ENCODE results near the gene PNPLA8.

Gene PNPLA8

GRCh38 chr7:108450160-108450559 is 75.8 kb downstream of the PNPLA8 start:
- no peak for TF ChIP-seq CTCF (IDR thresholded peaks at IDR 0.05; ENCODE audit: extremely low read depth, insufficient read depth, missing control alignments)
- no peak for DNase-seq (ENCODE audit: low spot score)
- in situ Hi-C loops (cut with MboI; ENCODE audit: low pct_unique_long_range_greater_than_20kb, low sequenced_read_pairs, unreplicated experiment): no loop called here

- DNase-seq (ENCODE audit: low spot score): no peak
- no peak for TF ChIP-seq CTCF (IDR thresholded peaks at IDR 0.05; ENCODE audit: extremely low read depth, insufficient read depth, missing control alignments)
- in situ Hi-C loops (cut with MboI; ENCODE audit: low pct_unique_long_range_greater_than_20kb, low sequenced_read_pairs, unreplicated experiment): no loop called here
Measured at GRCh38 chr7:108449521-108449920, 76.4 kb downstream of the PNPLA8 start.

GRCh38 chr7:108448584-108449505 is 77.1 kb downstream of the PNPLA8 start:
- TF ChIP-seq CTCF (IDR thresholded peaks at IDR 0.05; ENCODE audit: extremely low read depth, insufficient read depth, missing control alignments): no peak
- DNase-seq (ENCODE audit: low spot score): no peak
- in situ Hi-C loops (cut with MboI; ENCODE audit: low pct_unique_long_range_greater_than_20kb, low sequenced_read_pairs, unreplicated experiment): no loop called here

GRCh38 chr7:108442039-108442568 is 83.8 kb downstream of the PNPLA8 start:
- in situ Hi-C loops (cut with MboI; ENCODE audit: low pct_unique_long_range_greater_than_20kb, low sequenced_read_pairs, unreplicated experiment): no loop called here
- no peak for TF ChIP-seq CTCF (IDR thresholded peaks at IDR 0.05; ENCODE audit: extremely low read depth, insufficient read depth, missing control alignments)
- DNase-seq (ENCODE audit: low spot score): no peak

- no peak for TF ChIP-seq CTCF (IDR thresholded peaks at IDR 0.05; ENCODE audit: extremely low read depth, insufficient read depth, missing control alignments)
- in situ Hi-C loops (cut with MboI; ENCODE audit: low pct_unique_long_range_greater_than_20kb, low sequenced_read_pairs, unreplicated experiment): no loop called here
- DNase-seq (ENCODE audit: low spot score): no peak
Measured at GRCh38 chr7:108441392-108441955, 84.5 kb downstream of the PNPLA8 start.

- in situ Hi-C loops (cut with MboI; ENCODE audit: low pct_unique_long_range_greater_than_20kb, low sequenced_read_pairs, unreplicated experiment): no loop called here
- no peak for DNase-seq (ENCODE audit: low spot score)
- no peak for TF ChIP-seq CTCF (IDR thresholded peaks at IDR 0.05; ENCODE audit: extremely low read depth, insufficient read depth, missing control alignments)
Measured at GRCh38 chr7:108440613-108441012, 85.3 kb downstream of the PNPLA8 start.

Measured in GM13977 (cell line).